ENCODE results near the gene CTTNBP2.

The CTTNBP2 gene

GRCh38 chr7:117730390-117730789 is 142.9 kb downstream of the CTTNBP2 start:
- H3K4me3 ChIP-seq (ENCODE audit: low read depth, low read length) = no peak overlapping the region
- TF ChIP-seq CTCF (IDR thresholded peaks at IDR 0.05; ENCODE audit: low read depth, low read length) = no peak

GRCh38 chr7:117728890-117729624 is 144.2 kb downstream of the CTTNBP2 start:
- H3K4me3 ChIP-seq (ENCODE audit: low read depth, low read length) = no peak overlapping the region
- no peak for TF ChIP-seq CTCF (IDR thresholded peaks at IDR 0.05; ENCODE audit: low read depth, low read length)

- H3K4me3 ChIP-seq (ENCODE audit: low read depth, low read length) = no peak overlapping the region
- TF ChIP-seq CTCF (IDR thresholded peaks at IDR 0.05; ENCODE audit: low read depth, low read length) = no peak
Observed at GRCh38 chr7:117724898-117725297, 148.3 kb downstream of the CTTNBP2 start.

GRCh38 chr7:117719377-117719776 is 153.9 kb downstream of the CTTNBP2 start:
- no peak for TF ChIP-seq CTCF (IDR thresholded peaks at IDR 0.05; ENCODE audit: low read depth, low read length)
- H3K4me3 ChIP-seq (ENCODE audit: low read depth, low read length) = no peak overlapping the region

- no peak overlapping the region for H3K4me3 ChIP-seq (ENCODE audit: low read depth, low read length)
- TF ChIP-seq CTCF (IDR thresholded peaks at IDR 0.05; ENCODE audit: low read depth, low read length) = no peak
Observed at GRCh38 chr7:117718116-117718835, 155.0 kb downstream of the CTTNBP2 start.

- no peak for TF ChIP-seq CTCF (IDR thresholded peaks at IDR 0.05; ENCODE audit: low read depth, low read length)
- H3K4me3 ChIP-seq (ENCODE audit: low read depth, low read length) = no peak overlapping the region
Observed at GRCh38 chr7:117717357-117717756, 155.9 kb downstream of the CTTNBP2 start.

- TF ChIP-seq CTCF (IDR thresholded peaks at IDR 0.05; ENCODE audit: low read depth, low read length) = no peak
- no peak overlapping the region for H3K4me3 ChIP-seq (ENCODE audit: low read depth, low read length)
Observed at GRCh38 chr7:117716707-117717299, 156.4 kb downstream of the CTTNBP2 start.
